HG02763 (cell line): ENCODE results near the gene BICDL2.

Source experiments
- ATAC-seq: cut with Tn5 transposase; IDR thresholded peaks from one replicate; pipeline ENCODE4 v1.9.1; 2021; ENCODE audit warnings: mild to moderate bottlenecking, moderate library complexity; ENCODE audit not compliant: unreplicated experiment

The BICDL2 gene

DNA sequence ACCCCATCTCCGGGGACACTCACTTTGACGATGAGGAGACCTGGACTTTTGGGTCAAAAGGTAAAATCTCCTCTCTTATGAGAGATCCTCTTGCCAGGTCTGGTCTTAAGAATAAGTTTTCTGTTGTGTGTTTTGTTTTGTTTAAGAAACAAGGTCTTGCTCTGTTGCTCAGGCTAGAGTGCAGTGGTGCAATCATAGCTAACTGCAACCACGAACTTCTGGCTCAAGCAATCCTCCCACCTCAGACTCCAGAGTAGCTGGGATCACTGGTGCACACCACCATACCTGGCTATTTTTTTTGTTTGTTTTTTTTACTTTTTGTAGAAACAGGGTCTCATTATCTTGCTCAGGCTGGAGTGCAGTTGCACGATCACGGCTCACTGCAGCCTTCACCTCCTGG is 13.7 kb upstream of the BICDL2 start:
- ATAC-seq, result no peak

DNA sequence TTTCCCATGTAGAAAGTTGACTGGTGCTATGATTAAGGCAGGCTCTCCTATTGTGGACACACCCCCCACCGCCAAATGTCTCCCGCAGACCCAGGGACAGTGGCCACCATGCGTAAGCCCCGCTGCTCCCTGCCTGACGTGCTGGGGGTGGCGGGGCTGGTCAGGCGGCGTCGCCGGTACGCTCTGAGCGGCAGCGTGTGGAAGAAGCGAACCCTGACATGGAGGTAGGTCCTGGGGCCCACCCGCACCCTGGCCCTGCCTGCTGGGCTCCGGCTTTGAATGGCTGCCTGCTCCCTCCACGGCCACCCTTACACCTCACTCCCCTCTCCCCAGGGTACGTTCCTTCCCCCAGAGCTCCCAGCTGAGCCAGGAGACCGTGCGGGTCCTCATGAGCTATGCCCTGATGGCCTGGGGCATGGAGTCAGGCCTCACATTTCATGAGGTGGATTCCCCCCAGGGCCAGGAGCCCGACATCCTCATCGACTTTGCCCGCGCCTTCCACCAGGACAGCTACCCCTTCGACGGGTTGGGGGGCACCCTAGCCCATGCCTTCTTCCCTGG is 13.3 kb upstream of the BICDL2 start:
- ATAC-seq, result no peak

DNA sequence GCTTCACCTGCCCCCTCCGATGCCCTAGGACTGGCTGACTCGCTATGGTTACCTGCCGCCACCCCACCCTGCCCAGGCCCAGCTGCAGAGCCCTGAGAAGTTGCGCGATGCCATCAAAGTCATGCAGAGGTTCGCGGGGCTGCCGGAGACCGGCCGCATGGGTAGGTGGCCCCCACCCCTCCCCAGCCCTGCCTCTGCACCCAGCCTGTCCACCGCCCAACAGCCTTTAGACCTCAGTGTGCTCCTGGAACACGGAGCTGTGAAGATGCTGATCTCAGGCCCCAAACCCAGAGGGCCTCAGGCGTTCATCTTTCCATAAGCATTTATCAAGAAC is 10.6 kb upstream of the BICDL2 start:
- ATAC-seq, result no peak

DNA sequence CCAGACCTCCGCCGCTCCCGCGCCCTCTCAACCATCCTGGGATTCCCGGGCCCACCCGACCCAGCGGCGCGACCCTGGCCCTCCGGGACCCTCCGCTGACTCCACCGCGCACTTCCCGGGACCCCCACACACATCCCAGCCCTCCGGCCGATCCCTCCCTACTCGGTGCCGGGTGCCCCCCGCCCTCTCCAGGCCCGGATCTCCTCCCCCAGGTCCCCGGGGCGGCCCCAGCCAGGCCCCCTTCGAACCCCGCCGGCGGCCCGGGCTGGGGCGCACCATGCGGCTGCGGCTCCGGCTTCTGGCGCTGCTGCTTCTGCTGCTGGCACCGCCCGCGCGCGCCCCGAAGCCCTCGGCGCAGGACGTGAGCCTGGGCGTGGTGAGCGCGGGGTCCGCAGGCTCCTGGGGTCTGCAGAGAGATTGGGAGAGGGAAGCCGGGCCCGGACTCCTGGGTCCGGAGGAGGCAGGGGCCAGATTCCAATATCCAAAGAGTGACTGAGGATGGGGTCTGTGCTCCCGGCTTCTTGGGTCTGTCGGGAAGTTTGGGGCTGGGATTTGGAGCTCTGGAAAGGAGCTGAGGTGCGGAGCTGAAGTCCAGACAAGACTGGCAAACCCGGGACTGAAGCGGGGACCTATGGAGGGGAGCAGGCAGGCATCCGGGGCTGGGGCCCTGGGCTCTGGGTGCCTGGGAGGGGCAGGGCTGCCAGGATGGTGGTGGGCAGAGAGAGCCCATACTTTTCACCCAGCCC is 10.1 kb upstream of the BICDL2 start:
- no peak for ATAC-seq

DNA sequence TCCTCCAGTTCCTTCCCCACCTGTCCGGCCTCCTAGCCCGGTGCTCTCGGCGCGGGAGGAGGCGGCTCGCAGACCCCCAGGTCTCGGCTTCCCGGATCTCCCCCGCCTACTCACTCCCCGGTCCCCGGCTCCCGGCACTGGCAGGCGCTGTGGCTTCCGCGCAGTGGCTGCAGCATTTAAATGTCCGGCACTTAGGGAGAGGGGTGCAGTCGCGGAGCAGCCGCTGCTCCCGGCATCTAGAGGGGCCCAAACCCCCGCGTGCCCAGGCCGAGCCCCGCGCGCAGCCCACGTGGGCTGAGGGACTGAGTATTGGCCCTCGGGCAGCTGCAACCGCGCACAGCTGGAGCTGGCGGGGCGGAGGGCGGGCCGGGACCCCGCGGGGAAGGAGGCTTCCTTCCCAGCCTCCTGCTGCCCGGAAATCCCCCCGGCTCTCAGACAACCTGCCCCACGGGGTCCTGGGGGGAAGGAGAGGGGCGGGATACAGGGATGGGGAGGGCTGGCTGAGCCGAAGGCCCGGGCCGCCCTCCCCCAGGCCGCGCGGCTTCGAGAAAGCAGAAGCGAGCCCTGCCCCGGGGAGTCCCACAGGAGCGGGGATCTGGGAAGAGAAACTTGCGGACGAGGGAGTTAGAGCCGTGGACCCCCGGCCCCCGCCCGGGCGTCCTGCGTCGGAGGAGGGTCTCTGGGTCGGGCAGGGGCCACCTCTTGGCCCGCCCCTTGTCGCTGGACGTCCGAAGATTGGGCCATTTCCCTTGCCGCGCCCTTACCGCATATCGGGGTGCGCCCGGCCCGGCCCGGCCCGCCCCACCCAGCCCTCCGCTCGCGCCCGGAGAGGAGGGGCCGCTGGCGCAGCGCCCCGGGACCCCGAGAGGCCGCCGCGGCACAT is 9.3 kb upstream of the BICDL2 start, which contains the start of gene MMP25:
TSS of gene MMP25 (plus strand) at position 804 of the 883 bp plus-strand sequence. CDS start 357 bp downstream, outside the sequence.
- ATAC-seq, result no peak

DNA sequence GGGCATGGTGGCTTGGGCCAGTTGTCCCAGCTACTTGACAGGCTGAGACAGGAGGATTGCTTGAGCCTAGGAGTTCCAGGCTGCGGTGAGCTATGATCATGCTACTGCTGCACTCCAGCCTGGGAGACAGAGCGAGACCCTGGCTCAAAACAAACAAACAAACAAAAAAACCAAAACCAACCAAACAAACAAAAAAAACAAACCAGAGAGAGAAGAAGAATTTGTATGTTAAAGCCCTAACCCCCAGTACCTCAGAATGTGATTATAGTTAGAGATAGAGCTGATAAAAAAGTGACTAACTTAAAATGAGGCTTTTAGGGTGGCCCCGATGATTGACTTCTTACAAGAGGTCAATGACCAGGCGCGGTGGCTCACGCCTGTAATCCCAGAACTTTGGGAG is 8.0 kb upstream of the BICDL2 start:
- ATAC-seq, result no peak

DNA sequence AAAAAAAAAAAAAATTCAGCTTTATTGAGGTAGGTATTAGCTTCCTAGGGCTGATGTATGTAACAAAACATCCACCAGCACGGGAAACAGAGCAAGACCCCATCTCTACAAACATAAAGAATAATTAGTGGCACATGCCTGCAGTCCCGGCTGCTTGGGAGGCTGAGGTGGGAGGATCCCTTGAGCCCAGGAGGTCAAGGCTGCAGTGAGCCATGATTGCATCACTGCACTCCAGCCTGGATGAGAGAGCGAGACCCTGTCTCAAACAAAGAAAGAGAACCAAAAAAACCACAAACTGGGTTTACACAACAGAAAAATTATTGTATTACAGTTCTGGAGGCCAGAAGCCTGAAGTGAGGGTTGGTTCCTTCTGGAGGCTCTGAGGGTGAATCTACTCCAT is 5.6 kb upstream of the BICDL2 start:
- ATAC-seq, result no peak

DNA sequence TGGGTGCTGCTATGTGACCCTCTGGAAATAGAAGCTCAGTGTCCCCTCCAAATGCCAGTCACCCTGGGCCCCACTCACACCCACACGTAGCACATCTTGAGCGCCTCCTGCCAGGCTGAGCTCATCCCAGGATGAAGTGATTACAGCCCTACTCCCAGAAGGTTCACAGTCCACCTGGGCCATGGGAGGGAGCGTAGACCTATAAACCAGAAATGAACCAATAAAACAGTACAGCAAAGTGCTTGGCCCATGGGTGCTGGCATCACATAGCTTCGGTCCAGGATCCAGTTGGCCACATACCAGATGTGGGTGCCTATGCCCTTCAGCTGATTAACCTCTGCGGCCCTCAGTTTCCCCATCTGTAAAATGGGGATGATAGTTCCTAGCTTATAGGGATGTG is 2.2 kb upstream of the BICDL2 start:
- no peak for ATAC-seq

DNA sequence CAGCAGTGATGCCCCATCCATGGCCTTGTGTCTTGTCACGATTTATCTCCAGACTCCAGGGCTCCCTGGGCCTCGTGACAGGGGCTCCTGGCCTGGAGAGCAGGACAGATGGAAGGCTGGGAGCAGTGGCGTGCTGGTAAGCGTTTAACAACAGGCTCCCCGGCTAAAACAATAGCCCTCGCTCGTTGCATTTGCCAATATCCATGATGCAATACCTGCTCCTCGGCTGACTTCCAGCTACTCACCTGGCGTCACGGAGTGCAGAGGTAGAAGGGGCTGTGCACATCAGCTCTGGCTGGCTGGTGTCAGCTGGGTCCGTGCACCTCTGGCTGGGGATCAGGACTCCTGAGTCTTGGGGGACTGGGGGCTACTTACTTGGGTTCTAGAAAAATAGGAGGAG is 1.5 kb upstream of the BICDL2 start:
- ATAC-seq, result no peak

DNA sequence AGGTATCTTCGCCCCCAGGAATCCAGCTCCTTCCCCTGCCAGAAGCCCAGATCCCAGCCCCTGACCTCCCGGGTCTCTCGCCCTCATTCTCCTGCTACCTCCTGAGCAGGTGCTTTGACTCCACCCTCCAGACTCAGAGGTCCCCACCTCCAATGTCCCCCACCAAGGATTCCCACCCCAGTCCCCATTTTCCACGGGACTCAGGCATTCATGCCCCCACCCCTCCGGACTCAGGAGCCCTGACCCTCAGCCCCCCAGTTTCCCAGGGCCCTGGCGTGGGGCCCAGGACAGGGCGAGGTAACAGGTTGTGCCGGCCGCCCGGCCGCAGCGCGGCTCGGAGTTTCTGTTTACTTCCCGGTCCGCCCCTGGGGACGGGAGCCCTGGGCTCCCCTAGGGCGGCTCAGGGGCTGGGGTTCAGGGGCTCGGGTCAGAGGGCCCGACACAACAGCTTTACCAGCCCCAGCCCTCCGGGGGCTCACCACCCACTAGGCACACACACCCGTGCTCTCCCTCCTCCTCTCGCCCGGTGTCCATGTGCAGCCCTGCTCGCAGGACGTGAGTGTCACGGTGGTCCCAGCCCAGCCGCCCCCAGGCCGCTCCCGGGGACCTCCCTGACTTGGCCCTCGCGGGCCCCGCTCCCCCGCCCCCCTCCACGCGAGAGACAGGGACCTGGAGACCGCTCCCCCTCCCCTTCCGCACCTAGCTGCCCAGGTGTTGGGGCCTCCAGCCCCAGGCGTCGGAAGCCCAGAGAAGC is 595 bp downstream of the BICDL2 start:
- no peak for ATAC-seq

DNA sequence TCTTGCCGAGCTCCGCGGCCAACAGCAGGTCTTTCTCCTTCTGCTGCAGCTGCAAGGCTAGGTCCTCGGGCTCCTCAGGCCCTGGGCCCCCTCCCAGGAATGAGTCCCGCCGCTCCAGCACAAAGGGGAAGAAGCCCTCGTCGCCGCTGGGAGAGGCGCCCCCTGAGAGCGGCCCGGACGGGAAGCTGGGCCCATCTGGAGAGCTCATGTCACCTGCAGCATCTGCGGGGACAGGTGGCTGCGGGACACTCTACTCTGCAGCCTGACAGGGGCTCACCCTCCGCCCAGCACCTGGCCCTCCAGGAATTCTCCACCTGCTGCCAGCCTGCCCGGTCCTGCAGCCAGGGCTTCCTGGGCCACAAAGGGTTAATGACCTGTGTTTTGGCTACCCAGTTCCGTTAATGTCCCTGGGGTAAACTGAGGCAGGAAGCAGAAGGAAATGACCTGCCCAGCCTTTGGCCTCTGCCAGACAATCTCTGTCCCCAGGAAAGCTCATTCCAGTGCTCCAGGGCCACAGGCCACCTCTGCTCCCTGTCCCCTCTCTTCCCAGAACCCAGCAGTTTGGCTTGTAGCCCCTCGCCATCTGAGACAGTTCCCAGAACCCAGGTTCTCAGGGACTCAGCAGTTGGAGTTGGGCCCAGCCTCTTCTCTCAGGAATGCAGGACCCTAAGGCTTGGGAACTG is 1.3 kb downstream of the BICDL2 start:
- no peak for ATAC-seq

DNA sequence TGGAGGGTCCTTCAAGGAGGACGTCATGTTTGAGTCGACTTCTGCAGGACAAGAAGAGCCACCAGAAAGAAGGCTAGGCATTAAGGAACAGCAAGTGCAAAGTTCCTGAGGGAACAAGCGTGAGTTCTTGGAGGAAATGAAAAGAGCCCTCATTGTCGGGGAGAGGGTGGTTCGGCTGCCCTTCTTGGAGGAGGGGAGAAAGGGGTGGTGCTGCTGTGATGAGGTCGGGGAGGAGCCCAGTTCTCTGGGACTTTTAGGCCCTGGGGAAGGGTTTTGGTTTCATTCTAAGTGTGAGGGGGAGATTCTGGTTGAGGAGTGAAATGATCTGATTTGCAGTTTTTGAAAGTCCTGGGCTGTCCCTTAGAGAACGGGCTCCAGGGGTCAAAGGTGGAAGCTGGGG is 4.1 kb downstream of the BICDL2 start:
- ATAC-seq, result no peak

DNA sequence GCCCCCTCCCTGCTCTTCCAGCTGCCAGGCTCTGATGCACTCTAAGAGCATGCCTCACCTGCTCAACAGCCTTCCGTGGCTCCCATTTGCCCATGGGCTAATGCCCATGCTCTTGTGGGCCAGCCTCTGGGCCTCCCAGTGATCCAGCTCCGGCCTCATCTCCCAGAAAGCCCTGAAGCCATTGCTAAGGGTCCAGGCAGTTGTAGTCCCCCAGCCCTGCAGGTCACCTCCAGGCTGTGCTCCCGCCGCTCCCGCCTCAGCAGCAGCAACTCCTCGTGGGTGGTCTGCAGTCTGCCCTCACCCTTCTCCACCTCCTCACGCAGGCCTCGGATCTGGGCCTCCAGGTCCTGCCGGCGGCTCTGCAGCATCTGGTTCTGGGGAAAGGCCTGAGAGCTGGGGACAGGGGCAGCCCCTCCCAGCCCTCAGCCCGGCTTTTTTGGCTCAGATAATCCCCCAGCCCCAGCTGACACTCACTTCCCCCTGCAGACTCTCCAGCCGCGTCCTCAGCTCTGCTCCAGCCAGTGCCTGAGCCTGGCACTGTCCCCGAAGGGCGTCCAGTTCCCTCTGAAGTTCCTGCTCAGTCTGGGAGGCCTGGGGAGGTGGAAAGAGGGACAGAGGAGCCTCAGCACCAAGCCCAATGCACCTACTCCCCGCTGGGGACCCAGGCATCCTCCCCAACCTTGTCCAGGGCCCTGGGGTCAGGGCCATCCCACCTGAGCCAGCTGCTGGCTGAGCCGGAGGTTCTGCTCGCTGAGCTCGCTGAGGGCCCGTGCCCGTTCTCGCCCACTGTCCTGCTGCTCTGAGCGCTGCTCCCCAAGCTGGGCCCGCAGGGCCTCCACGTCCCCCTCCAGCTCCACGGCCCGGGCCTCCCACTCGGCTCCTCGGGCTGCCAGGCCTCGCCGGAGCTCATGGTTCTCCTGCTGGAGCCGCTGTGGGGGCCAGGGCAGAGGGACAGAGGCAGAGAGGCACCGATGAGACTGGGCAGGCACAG is 6.2 kb downstream of the BICDL2 start:
- ATAC-seq, result no peak

DNA sequence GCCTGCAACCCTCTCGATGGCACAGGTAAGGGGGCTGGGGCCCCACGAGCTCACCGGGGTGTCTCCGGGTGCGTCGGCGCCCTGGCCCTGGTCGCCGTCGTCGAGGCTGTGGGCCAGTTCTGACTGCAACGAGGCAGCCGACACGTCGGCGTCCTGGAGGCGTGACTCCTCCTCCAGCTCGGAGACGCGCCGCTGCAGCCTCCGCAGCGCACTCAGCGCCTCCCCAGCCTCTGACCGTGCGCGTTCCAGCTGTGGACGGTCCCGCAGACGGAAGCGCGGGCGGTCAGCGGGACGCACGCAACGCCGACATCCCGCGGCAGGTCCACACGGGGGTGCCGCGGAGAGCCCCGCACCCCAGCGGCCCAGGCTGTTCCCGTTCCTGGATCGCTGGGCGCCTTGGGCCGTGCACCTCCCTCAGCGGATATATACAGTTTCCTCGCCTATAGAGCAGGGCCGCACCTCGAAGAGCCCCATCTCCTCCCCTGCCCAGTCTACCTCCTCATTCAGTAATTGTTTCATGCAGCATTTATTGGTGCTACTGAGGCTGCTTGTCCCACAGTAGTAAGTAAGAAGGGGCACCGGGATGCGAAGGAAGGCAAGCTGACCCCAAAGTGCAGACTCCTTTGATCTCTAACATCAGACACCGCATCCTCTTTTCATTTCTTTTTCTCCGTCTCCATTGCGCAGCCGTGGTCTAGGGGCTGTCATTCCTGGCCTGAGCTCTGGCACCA is 7.1 kb downstream of the BICDL2 start:
- no peak for ATAC-seq

DNA sequence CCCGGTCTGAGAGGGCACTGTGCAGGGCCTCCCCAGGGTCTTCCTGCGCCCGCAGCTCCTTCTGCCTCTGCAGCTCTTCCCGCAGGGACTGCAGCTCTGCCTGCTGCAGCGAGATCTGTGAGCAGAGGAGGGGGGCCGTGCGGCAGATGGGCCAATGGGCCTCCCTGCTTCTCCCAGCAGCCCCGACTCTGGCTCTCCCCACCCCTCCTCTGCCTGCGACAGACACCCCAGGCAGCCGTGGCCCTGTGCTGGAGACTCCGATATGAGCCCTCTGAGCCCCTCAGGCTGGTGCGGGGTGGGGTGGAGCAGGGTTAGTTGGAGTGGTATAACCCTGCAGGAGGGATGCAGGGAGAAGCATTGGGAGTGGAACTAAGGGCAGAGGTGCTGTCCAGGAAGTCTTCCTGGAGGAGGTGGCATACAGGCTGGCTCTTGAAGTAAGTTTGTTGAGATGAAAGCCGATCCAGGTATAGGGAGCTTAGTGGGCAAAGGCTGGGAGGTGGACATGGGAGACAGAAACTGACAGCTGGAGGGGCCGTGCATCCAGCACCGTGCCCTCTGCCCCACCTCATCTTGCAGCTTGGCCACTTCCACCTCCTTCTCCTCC is 7.9 kb downstream of the BICDL2 start:
- ATAC-seq, result no peak

DNA sequence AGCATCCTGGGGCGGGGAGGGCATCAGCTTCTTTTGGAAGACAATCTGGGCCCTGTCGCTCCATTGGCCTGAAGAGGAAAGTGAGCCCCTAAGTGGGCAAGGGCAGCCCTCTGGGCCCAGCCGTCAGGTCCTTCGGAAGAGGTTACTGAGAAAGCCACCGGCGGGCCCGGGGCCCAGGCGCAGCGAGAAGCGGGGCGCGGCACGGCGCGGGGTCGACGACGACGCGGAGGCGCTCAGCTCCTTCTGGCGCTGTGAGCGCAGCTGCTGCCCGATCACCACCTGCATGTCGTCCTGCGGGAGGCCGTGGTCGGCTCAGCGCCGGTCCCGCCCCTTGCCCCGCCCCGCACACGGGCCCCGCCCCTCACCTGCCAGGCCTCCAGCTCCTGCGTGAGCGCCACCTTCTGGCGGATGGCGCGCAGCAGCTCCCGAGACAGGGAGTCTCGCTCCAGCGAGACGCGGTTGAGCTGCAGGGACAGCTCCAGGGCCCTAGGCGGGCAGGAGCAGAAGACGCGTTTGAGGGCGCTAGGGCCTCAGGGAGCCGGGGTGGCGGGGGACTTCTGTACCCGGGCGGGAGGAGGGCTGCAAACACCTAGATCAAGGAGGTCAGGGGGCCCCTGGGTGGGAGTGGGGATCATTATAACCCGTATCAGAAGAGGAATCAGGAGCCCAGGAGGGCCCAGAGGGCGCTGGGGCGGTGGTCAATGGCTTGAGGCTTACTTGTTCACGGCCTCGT is 8.6 kb downstream of the BICDL2 start:
- no peak for ATAC-seq

DNA sequence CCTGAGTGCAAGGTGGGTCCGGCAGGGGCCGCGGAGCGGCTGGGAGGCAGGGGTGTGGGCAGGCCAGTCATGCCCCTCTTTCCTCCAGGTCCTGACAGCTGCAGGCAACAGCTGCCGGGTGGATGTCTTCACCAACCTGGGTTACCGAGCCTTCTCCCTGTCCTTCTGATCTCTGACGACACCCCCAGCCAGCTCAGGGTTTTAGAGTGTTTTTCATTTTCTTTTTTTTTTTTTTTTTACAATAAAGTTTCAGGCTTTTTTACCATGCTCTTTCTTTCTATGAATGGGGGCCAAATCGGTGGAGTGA is 9.3 kb downstream of the BICDL2 start:
- ATAC-seq, result no peak
